Measurements from ENCODE around the gene C20orf144.

- TF ChIP-seq, protein P1, sequence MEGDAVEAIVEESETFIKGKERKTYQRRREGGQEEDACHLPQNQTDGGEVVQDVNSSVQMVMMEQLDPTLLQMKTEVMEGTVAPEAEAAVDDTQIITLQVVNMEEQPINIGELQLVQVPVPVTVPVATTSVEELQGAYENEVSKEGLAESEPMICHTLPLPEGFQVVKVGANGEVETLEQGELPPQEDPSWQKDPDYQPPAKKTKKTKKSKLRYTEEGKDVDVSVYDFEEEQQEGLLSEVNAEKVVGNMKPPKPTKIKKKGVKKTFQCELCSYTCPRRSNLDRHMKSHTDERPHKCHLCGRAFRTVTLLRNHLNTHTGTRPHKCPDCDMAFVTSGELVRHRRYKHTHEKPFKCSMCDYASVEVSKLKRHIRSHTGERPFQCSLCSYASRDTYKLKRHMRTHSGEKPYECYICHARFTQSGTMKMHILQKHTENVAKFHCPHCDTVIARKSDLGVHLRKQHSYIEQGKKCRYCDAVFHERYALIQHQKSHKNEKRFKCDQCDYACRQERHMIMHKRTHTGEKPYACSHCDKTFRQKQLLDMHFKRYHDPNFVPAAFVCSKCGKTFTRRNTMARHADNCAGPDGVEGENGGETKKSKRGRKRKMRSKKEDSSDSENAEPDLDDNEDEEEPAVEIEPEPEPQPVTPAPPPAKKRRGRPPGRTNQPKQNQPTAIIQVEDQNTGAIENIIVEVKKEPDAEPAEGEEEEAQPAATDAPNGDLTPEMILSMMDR (IDR thresholded peaks at IDR 0.05; ENCODE audit: low read length), result no peak
- TF ChIP-seq EZH2 (optimal IDR thresholded peaks at IDR 0.05; ENCODE audit: low read depth, low read length), result no peak
These were observed 32.1 kb upstream of the C20orf144 start for GRCh38 chr20:33629979-33630378.
